Measurements from ENCODE around the gene RBP5.

RBP5 gene

GRCh38 chr12:7106082-7106481 is 22.6 kb downstream of the RBP5 start:
- no peak overlapping the region for H3K4me3 ChIP-seq (ENCODE audit: low read depth, low read length)
- no peaks in the 10 kb centered on the region for H3K4me1 ChIP-seq
- H3K36me3 ChIP-seq, result no peaks in the 10 kb centered on the region
- H3K27me3 ChIP-seq, result 0 out of 2 replicates have a peak, but pooled peaks cover 4% of the 10 kb centered on the region
- H3K9me3 ChIP-seq, result no peaks in the 10 kb centered on the region
- no peak for DNase-seq
- no peak for TF ChIP-seq CTCF (IDR thresholded peaks at IDR 0.05; ENCODE audit: low read depth, low read length)

GRCh38 chr12:7103837-7104584 is 24.7 kb downstream of the RBP5 start:
- DNase-seq, result no peak

GRCh38 chr12:7102582-7102981 is 26.1 kb downstream of the RBP5 start:
- H3K9me3 ChIP-seq, result no peaks in the 10 kb centered on the region
- no peak overlapping the region for H3K4me3 ChIP-seq (ENCODE audit: low read depth, low read length)
- DNase-seq, result no peak
- no peaks in the 10 kb centered on the region for H3K36me3 ChIP-seq
- H3K27me3 ChIP-seq, result peaks cover 22% of the 10 kb centered on the region
- H3K4me1 ChIP-seq, result no peaks in the 10 kb centered on the region
- no peak for TF ChIP-seq CTCF (IDR thresholded peaks at IDR 0.05; ENCODE audit: low read depth, low read length)

More at GRCh38 chr12:7103837-7104584, 24.7 kb downstream of the RBP5 start:
- no peaks in the 10 kb centered on the region for H3K4me1 ChIP-seq
- TF ChIP-seq CTCF (IDR thresholded peaks at IDR 0.05; ENCODE audit: low read depth, low read length), result no peak
- no peak overlapping the region for H3K4me3 ChIP-seq (ENCODE audit: low read depth, low read length)
- H3K9me3 ChIP-seq, result no peaks in the 10 kb centered on the region
- H3K27me3 ChIP-seq, result peaks cover 17% of the 10 kb centered on the region
- no peaks in the 10 kb centered on the region for H3K36me3 ChIP-seq

- H3K36me3 ChIP-seq, result no peaks in the 10 kb centered on the region
- H3K4me3 ChIP-seq (ENCODE audit: low read depth, low read length), result no peak overlapping the region
- no peaks in the 10 kb centered on the region for H3K4me1 ChIP-seq
- no peak for DNase-seq
- no peak for TF ChIP-seq CTCF (IDR thresholded peaks at IDR 0.05; ENCODE audit: low read depth, low read length)
- no peaks in the 10 kb centered on the region for H3K9me3 ChIP-seq
- peaks cover 31% of the 10 kb centered on the region for H3K27me3 ChIP-seq
Measured at GRCh38 chr12:7101694-7102131, 27.0 kb downstream of the RBP5 start.

- Histone ChIP-seq H3K4me3 (ENCODE audit: low read depth, low read length) (no peak overlapping the region), H3K36me3 (no peaks in the 10 kb centered on the region), H3K9me3 (no peaks in the 10 kb centered on the region), H3K4me1 (no peaks in the 10 kb centered on the region), H3K27me3 (peaks cover 35% of the 10 kb centered on the region)
- TF ChIP-seq CTCF (IDR thresholded peaks at IDR 0.05; ENCODE audit: low read depth, low read length), result no peak
- no peak for DNase-seq
Measured at GRCh38 chr12:7101047-7101693, 27.5 kb downstream of the RBP5 start.

GRCh38 chr12:7100239-7100638 is 28.4 kb downstream of the RBP5 start:
- no peak for DNase-seq
- no peak overlapping the region for H3K4me3 ChIP-seq (ENCODE audit: low read depth, low read length)
- H3K9me3 ChIP-seq, result no peaks in the 10 kb centered on the region
- H3K36me3 ChIP-seq, result no peaks in the 10 kb centered on the region
- no peak for TF ChIP-seq CTCF (IDR thresholded peaks at IDR 0.05; ENCODE audit: low read depth, low read length)
- no peaks in the 10 kb centered on the region for H3K4me1 ChIP-seq
- peaks cover 35% of the 10 kb centered on the region for H3K27me3 ChIP-seq

Data from BE2C (cell line).